Activated naive CD8-positive, alpha-beta T cell treated with anti-CD3 and anti-CD28 coated beads, Interleukin-2, amount 10 ng/mL, durations not matched to agents 7 days and 5 days (primary cell): ENCODE results near the gene UBE2K. TPM values are rescaled to one million over a fixed set of nuclear protein-coding genes. Genes with fewer than 3 reads are reported as not detected.

Experiments
- total RNA-seq, 2 experiments: library from RNA; stranded (reverse); gene quantifications; one replicate each; pipeline ENCODE4 v1.2.3, GENCODE V29; 2021

The UBE2K gene
- total RNA-seq, 2 experiments from 2014 or later, result 67.4 to 73.1 TPM

Other genes with a start within 250 kb of the UBE2K start
- 1,000 to 10,000 TPM; 1,040 to 1,200 TPM for gene RPL9, start 239.2 kb upstream of the UBE2K start, total RNA-seq
- gene LIAS, start 239.1 kb upstream of the UBE2K start, total RNA-seq, result 10 to 100 TPM; 16.0 to 18.0 TPM
- gene UGDH, start 170.7 kb upstream of the UBE2K start, total RNA-seq, result 10 to 100 TPM; 17.5 to 18.2 TPM
- 1 to 10 TPM; 7.0 to 7.2 TPM for gene SMIM14, start 59.3 kb upstream of the UBE2K start, total RNA-seq